GM18505 (cell line): ENCODE results near the gene RASL12.

Experiments used
- ATAC-seq: cut with Tn5 transposase; IDR thresholded peaks from one replicate; pipeline ENCODE4 v1.9.1; 2021; ENCODE audit not compliant: unreplicated experiment
- POLR2A ChIP-seq: IDR thresholded peaks from 4 replicates; pipeline ENCODE4 v1.6.1; 2011; ENCODE audit warnings: borderline replicate concordance; ENCODE audit not compliant: insufficient read depth, insufficient read length; ENCODE audit errors: extremely low read depth

RASL12 gene

GRCh38 chr15:65072617-65073016 is 4.8 kb upstream of the RASL12 start:
- no peak for TF ChIP-seq POLR2A
- no peak for ATAC-seq

GRCh38 chr15:65072027-65072426 is 4.2 kb upstream of the RASL12 start:
- no peak for TF ChIP-seq POLR2A

GRCh38 chr15:65071381-65071811 is 3.6 kb upstream of the RASL12 start:
- no peak for TF ChIP-seq POLR2A
- ATAC-seq, result no peak

More at GRCh38 chr15:65072027-65072426, 4.2 kb upstream of the RASL12 start:
- no peak for ATAC-seq

GRCh38 chr15:65069779-65070546 is 2.2 kb upstream of the RASL12 start:
- TF ChIP-seq POLR2A, result no peak
- no peak for ATAC-seq

- no peak for ATAC-seq
- TF ChIP-seq POLR2A, result no peak
Observed at GRCh38 chr15:65069179-65069578, 1.4 kb upstream of the RASL12 start.

GRCh38 chr15:65068403-65068788 is 605 bp upstream of the RASL12 start:
- ATAC-seq, result no peak
- no peak for TF ChIP-seq POLR2A

GRCh38 chr15:65067317-65067644 is 510 bp downstream of the RASL12 start:
- ATAC-seq, result no peak
- TF ChIP-seq POLR2A, result no peak

- no peak for ATAC-seq
- TF ChIP-seq POLR2A, result no peak
Observed at GRCh38 chr15:65066635-65067316, 1.0 kb downstream of the RASL12 start.

GRCh38 chr15:65066001-65066634 is 1.7 kb downstream of the RASL12 start:
- no peak for ATAC-seq
- TF ChIP-seq POLR2A, result no peak

- TF ChIP-seq POLR2A, result no peak
- ATAC-seq, result no peak
Observed at GRCh38 chr15:65062726-65063125, 5.1 kb downstream of the RASL12 start.

GRCh38 chr15:65062061-65062460 is 5.7 kb downstream of the RASL12 start:
- no peak for TF ChIP-seq POLR2A
- no peak for ATAC-seq

GRCh38 chr15:65060641-65061397 is 7.0 kb downstream of the RASL12 start:
- ATAC-seq, result no peak
- TF ChIP-seq POLR2A, result no peak

GRCh38 chr15:65059931-65060596 is 7.7 kb downstream of the RASL12 start:
- no peak for TF ChIP-seq POLR2A
- no peak for ATAC-seq
